Omental fat pad (tissue), 4 donors: ENCODE measurements around the gene MNAT1. TPM values are rescaled to one million over a fixed set of nuclear protein-coding genes. Genes with fewer than 3 reads are reported as not detected.
A peak's percentile ranks its signal among the peaks of the same experiment; 100 is the strongest.

ENCODE experiments used
- ATAC-seq: fragments of 150-250 bp; one replicate; pipeline ENCODE4 v1.9.1; 2016; ENCODE audit warnings: mild to moderate bottlenecking, moderate library complexity; ENCODE audit not compliant: low FRiP score
- DNase-seq: peaks from one replicate; pipeline ENCODE4 v3.0.0-alpha.2; 2019; ENCODE audit warnings: low spot score
- total RNA-seq, 4 donors: library from RNA; depleted of rRNA; stranded (reverse); fragments of >200 nt; gene quantifications; one replicate each; pipeline ENCODE4 v1.1.0, GENCODE V29; 2016
- TF ChIP-seq, protein P1 (sequence below), 3 donors: fragments of 450-650 bp; IDR thresholded peaks; one replicate each; pipeline ENCODE4 v1.5.1; 2016 to 2017; ENCODE audit warnings: antibody characterized with exemption in 3 of 3, mild to moderate bottlenecking in 3 of 3, moderate library complexity in 2 of 3

MNAT1 gene
- total RNA-seq, 4 donors from 2014 or later, result 20.4 to 35.4 (median 31.3) TPM

- TF ChIP-seq, protein P1, sequence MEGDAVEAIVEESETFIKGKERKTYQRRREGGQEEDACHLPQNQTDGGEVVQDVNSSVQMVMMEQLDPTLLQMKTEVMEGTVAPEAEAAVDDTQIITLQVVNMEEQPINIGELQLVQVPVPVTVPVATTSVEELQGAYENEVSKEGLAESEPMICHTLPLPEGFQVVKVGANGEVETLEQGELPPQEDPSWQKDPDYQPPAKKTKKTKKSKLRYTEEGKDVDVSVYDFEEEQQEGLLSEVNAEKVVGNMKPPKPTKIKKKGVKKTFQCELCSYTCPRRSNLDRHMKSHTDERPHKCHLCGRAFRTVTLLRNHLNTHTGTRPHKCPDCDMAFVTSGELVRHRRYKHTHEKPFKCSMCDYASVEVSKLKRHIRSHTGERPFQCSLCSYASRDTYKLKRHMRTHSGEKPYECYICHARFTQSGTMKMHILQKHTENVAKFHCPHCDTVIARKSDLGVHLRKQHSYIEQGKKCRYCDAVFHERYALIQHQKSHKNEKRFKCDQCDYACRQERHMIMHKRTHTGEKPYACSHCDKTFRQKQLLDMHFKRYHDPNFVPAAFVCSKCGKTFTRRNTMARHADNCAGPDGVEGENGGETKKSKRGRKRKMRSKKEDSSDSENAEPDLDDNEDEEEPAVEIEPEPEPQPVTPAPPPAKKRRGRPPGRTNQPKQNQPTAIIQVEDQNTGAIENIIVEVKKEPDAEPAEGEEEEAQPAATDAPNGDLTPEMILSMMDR (IDR thresholded peaks at IDR 0.05), result no peak
- DNase-seq (no peak), ATAC-seq (no peak)
Observed at GRCh38 chr14:60760209-60760608, 25.6 kb downstream of the MNAT1 start.

DNA sequence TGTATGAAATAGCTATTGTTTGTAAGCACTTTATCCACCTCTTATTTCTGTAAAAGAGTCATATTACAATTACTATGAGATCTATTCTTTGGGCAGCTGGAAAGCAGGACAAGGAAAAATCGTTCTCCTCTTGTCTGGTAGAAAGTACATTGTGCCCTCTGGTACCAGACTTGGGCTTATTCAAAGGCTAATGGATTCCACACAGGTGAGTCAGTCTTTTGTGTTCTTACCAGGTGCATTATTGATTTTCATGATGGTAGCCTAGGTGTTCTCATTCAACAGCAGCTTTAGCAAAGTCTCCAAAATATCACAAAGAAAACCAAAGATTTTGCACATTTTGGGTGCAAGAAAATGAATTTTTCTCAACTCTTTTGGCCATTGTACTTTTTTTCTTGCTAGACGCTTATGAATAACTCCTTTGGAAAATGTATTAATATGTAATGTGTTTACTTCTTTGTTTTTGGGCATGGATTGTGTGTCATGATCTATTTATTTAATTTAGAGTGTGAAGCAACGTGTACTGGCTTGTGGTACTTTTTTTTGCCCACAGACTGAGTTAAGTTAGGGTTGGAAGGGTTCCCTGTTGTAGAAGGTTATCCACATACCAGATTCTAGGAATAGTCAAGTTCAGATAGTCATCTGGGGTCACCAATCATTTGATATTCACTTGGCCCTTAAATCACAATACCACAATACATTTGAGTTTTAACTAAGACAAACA, 26.2 kb downstream of the MNAT1 start:
- ATAC-seq (no peak), DNase-seq (no peak)
- TF ChIP-seq, protein P1 (IDR thresholded peaks at IDR 0.05), result no peak

DNA sequence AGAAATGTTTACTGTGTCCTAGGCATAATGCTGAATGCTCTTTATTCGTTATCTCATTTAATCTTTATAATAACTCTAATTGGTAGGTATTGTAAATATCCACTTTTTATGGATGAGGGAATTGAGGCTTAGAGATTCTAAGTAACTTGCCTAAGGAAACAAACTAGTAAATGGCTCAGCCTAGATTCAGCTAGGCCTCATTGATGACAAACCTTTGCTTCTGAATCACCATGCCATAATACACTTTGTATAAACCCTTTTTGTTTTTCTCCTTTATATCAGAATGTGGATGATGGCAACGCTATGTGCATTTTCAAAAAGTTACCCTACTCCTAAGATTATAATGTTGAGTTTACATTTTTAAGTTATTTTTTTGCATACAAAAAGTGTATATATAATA, 34.0 kb downstream of the MNAT1 start:
- TF ChIP-seq, protein P1 (IDR thresholded peaks at IDR 0.05), result no peak
- ATAC-seq (no peak), DNase-seq (no peak)

- DNase-seq (no peak), ATAC-seq (no peak)
- TF ChIP-seq, protein P1 (IDR thresholded peaks at IDR 0.05), result no peak
Observed at GRCh38 chr14:60771117-60771516, 36.6 kb downstream of the MNAT1 start.

- DNase-seq (no peak), ATAC-seq (no peak)
- TF ChIP-seq, protein P1 (IDR thresholded peaks at IDR 0.05), result no peak
Observed at GRCh38 chr14:60773558-60773957, 39.0 kb downstream of the MNAT1 start.

- peak; percentile 29 for ATAC-seq
Observed at GRCh38 chr14:60775296-60775695, 40.7 kb downstream of the MNAT1 start.

More at GRCh38 chr14:60775296-60775695, 40.7 kb downstream of the MNAT1 start:
- TF ChIP-seq, protein P1 (IDR thresholded peaks at IDR 0.05), result no peak
- DNase-seq, result no peak
